GM10847 (cell line): Measurements from ENCODE around the gene CALCR.

ENCODE experiments used
- POLR2A ChIP-seq: IDR thresholded peaks from 2 replicates; pipeline ENCODE4 v1.6.1; 2011; ENCODE audit not compliant: insufficient read length; ENCODE audit errors: extremely low read depth

Gene CALCR

GRCh38 chr7:93409324-93409723 is 165.2 kb downstream of the CALCR start:
- no peak for TF ChIP-seq POLR2A

- TF ChIP-seq POLR2A: no peak
Measured at GRCh38 chr7:93407239-93407638, 167.3 kb downstream of the CALCR start.

GRCh38 chr7:93402944-93403343 is 171.6 kb downstream of the CALCR start:
- TF ChIP-seq POLR2A: no peak

GRCh38 chr7:93399642-93400041 is 174.9 kb downstream of the CALCR start:
- no peak for TF ChIP-seq POLR2A

- no peak for TF ChIP-seq POLR2A
Measured at GRCh38 chr7:93392984-93393383, 181.5 kb downstream of the CALCR start.

- no peak for TF ChIP-seq POLR2A
Measured at GRCh38 chr7:93390660-93391059, 183.9 kb downstream of the CALCR start.

- TF ChIP-seq POLR2A: no peak
Measured at GRCh38 chr7:93382362-93382761, 192.2 kb downstream of the CALCR start.

GRCh38 chr7:93378131-93378760 is 196.3 kb downstream of the CALCR start:
- no peak for TF ChIP-seq POLR2A

GRCh38 chr7:93375603-93376002 is 198.9 kb downstream of the CALCR start:
- no peak for TF ChIP-seq POLR2A
